A673 (cell line): ENCODE data around the gene C2orf81. TPM values are rescaled to one million over a fixed set of nuclear protein-coding genes. Genes with fewer than 3 reads are reported as not detected.

Experiments
- BruUV-seq: library from RNA; stranded (reverse); fragments of 400-500 nt; replicated peaks from 2 replicates; lab custom pipeline; 2021; lab: Mats Ljungman, UMichigan
- CTCF ChIA-PET: fragments of 300-600 bp; sonication (Branson Sonifier 250); formaldehyde crosslinking; loops from one replicate; lab custom pipeline; 2022; ENCODE audit warnings: antibody characterized with exemption; lab: Charles Lee
- POLR2A ChIA-PET: fragments of 300-600 bp; sonication (Branson Sonifier 250); formaldehyde crosslinking; loops from one replicate; lab custom pipeline; 2022; ENCODE audit warnings: antibody characterized with exemption; ENCODE audit not compliant: low non-redundant PET; lab: Charles Lee
- DNase-seq: peaks from one replicate; pipeline ENCODE4 v3.0.0-alpha.2; 2015; ENCODE audit warnings: low spot score
- H3K27ac ChIP-seq: fragments of 200-600 bp; sonication (generic); 2 replicates; pipeline ENCODE4 v1.5.1; 2016; ENCODE audit warnings: mixed run types, low read depth, mild to moderate bottlenecking, mixed read lengths, antibody characterized with exemption, low read length; ENCODE audit not compliant: poor library complexity, severe bottlenecking
- H3K27me3 ChIP-seq: fragments of 200-600 bp; sonication (generic); replicated peaks from 2 replicates; pipeline ENCODE4 v1.6.1; 2017; ENCODE audit warnings: mixed run types, low read depth, mild to moderate bottlenecking, mixed read lengths, antibody characterized with exemption, low read length; ENCODE audit not compliant: insufficient read depth, poor library complexity
- H3K36me3 ChIP-seq: fragments of 200-600 bp; sonication (generic); 2 replicates; pipeline ENCODE4 v1.6.1; 2016; ENCODE audit warnings: mixed run types, mild to moderate bottlenecking, mixed read lengths, antibody characterized with exemption, low read length; ENCODE audit not compliant: insufficient read depth, poor library complexity, severe bottlenecking
- H3K4me1 ChIP-seq: fragments of 200-600 bp; sonication (generic); 2 replicates; pipeline ENCODE4 v1.6.1; 2017; ENCODE audit warnings: mixed run types, mild to moderate bottlenecking, mixed read lengths, antibody characterized with exemption, low read length; ENCODE audit not compliant: insufficient read depth, poor library complexity, severe bottlenecking
- H3K4me3 ChIP-seq: fragments of 200-600 bp; sonication (generic); 2 replicates; pipeline ENCODE4 v1.5.1; 2016; ENCODE audit warnings: low read depth, mixed run types, mild to moderate bottlenecking, mixed read lengths, low read length; ENCODE audit not compliant: poor library complexity, severe bottlenecking
- H3K9me3 ChIP-seq: fragments of 200-600 bp; sonication (generic); 2 replicates; pipeline ENCODE4 v1.6.1; 2016; ENCODE audit warnings: mixed run types, low read depth, mild to moderate bottlenecking, mixed read lengths, antibody characterized with exemption, low read length; ENCODE audit not compliant: poor library complexity, severe bottlenecking
- EZH2 ChIP-seq: fragments of 200-600 bp; sonication (generic); IDR thresholded peaks from 2 replicates; pipeline ENCODE4 v1.6.1; 2017; ENCODE audit warnings: borderline replicate concordance, low read depth, mild to moderate bottlenecking, mixed read lengths, antibody characterized with exemption, low read length; ENCODE audit not compliant: poor library complexity, severe bottlenecking
- intact Hi-C: fragments of 100-400 bp; cut with micrococcal nuclease; formaldehyde crosslinking; loops from one replicate; pipeline ENCODE4 v1.10.0; 2022; ENCODE audit not compliant: unreplicated experiment
- total RNA-seq: library from RNA; stranded (reverse); gene quantifications from 2 replicates; pipeline ENCODE4 v1.2.3, GENCODE V29; 2021
- TF ChIP-seq, protein P1 (sequence below): fragments of 300-800, 200-600 bp; sonication (generic); conservative IDR thresholded peaks from 2 replicates; pipeline ENCODE4 v1.5.1; 2017; ENCODE audit warnings: low read depth, mild to moderate bottlenecking, antibody characterized with exemption, low read length, moderate library complexity, mixed read lengths

C2orf81 gene
- total RNA-seq, 1 experiment from 2014 or later, result 1.9 TPM

DNA sequence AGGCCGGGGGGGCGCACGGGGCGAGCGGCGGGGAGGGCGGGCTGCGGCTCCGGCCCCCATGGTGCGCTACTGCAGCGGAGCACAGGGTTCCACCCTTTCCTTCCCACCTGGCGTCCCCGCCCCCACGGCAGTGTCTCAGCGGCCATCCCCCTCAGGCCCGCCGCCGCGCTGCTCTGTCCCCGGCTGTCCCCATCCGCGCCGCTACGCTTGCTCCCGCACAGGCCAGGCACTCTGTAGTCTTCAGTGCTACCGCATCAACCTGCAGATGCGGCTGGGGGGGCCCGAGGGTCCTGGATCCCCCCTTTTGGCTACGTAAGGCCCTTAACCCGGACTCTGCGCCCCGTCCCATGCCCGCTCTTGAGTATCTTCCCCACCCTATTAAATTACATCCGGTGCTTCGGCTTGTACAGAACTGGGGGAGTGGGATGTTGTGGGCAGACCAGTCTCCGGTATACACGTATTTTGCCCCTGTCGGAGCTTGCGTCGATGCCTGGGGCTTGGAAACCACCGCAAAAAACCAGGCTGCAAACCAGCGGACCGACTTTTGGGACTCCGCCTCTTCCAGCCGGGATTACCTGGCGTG, 36.2 kb upstream of the C2orf81 start:
- BruUV-seq, result no TSS peak
- intact Hi-C loops, result no loop called here
- POLR2A ChIA-PET, result interaction anchor here (0.6 kb wide), 2 partner anchors 17 to 106 kb away, joined by 4 to 12 read pairs; no protein-coding TSS in a partner anchor
- H3K4me3 ChIP-seq, result peak overlapping the region; percentile 92
- H3K9me3 ChIP-seq, result no peaks in the 10 kb centered on the region
- TF ChIP-seq, protein P1, sequence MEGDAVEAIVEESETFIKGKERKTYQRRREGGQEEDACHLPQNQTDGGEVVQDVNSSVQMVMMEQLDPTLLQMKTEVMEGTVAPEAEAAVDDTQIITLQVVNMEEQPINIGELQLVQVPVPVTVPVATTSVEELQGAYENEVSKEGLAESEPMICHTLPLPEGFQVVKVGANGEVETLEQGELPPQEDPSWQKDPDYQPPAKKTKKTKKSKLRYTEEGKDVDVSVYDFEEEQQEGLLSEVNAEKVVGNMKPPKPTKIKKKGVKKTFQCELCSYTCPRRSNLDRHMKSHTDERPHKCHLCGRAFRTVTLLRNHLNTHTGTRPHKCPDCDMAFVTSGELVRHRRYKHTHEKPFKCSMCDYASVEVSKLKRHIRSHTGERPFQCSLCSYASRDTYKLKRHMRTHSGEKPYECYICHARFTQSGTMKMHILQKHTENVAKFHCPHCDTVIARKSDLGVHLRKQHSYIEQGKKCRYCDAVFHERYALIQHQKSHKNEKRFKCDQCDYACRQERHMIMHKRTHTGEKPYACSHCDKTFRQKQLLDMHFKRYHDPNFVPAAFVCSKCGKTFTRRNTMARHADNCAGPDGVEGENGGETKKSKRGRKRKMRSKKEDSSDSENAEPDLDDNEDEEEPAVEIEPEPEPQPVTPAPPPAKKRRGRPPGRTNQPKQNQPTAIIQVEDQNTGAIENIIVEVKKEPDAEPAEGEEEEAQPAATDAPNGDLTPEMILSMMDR, result no peak
- TF ChIP-seq EZH2, result no peak
- CTCF ChIA-PET, result interaction anchor here (0.6 kb wide), 1 partner anchor 132 kb away, joined by 3 read pairs; no protein-coding TSS in a partner anchor
- DNase-seq, result peak; percentile 54
- H3K27me3 ChIP-seq, result no peaks in the 10 kb centered on the region
- H3K36me3 ChIP-seq, result peaks cover 11% of the 10 kb centered on the region
- H3K27ac ChIP-seq, result peak overlapping the region; percentile 92
- peaks cover 16% of the 10 kb centered on the region for H3K4me1 ChIP-seq

- H3K27me3 ChIP-seq, result no peaks in the 10 kb centered on the region
- peaks cover 6% of the 10 kb centered on the region for H3K36me3 ChIP-seq
- CTCF ChIA-PET, result no interaction called here
- peaks cover 16% of the 10 kb centered on the region for H3K4me1 ChIP-seq
- peak; percentile 52 for DNase-seq
- BruUV-seq, result no TSS peak
- TF ChIP-seq, protein P1, result no peak
- no peak for TF ChIP-seq EZH2
- no peaks in the 10 kb centered on the region for H3K9me3 ChIP-seq
- H3K4me3 ChIP-seq, result peak overlapping the region; percentile 92
- POLR2A ChIA-PET, result no interaction called here
- peak overlapping the region; percentile 92 for H3K27ac ChIP-seq
- intact Hi-C loops, result no loop called here
Observed at GRCh38 chr2:74457129-74457548, 35.7 kb upstream of the C2orf81 start.

DNA sequence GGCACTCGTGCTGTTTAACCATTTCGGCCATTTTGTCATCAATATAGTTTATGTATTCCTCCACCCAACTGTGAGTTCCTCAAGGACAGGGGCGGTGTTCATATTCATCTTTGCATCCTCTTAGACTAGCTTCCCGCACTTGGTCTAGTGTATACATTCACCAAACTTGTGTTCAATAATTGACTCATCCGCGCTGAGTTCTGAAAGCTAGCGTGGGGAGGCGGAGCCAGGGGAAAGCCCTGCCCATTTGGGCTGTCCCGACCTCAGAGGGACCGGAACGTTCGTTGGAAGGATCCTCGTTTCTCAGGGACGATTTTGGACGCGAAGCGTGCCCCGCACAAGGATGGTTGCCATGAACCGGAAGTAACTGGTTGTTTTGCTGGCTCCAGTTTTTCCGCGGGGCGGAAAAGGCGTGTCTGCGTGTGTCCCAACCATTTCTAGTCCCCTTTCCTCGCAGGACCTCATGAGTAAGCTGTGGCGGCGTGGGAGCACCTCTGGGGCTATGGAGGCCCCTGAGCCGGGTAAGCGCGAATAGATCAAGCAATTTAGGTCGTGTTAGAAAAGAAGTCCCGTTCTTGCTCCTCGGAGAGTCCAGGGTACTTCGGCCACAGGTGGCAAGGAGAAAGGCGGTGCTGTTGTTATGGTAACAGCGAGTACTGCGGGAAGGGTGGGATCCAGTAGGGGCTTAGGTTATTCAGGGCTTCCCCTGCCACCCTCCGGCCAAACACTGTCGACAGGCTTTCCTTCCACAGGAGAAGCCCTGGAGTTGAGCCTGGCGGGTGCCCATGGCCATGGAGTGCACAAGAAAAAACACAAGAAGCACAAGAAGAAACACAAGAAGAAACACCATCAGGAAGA, 33.5 kb upstream of the C2orf81 start, which contains the start of gene INO80B:
Gene INO80B, plus strand, starts transcription at position 434 of the 858 bp plus-strand sequence. Its CDS starts 30 bp downstream, at position 464.
- Histone ChIP-seq H3K27me3 (no peaks in the 10 kb centered on the region), H3K4me1 (peaks cover 16% of the 10 kb centered on the region), H3K36me3 (no peaks in the 10 kb centered on the region), H3K27ac (peak within 1 kb of the TSS; percentile 20), H3K9me3 (no peaks in the 10 kb centered on the region), H3K4me3 (peak within 1 kb of the TSS; percentile 66)
- TF ChIP-seq, protein P1, result no peak
- DNase-seq, result peak; percentile 98
- ChIA-PET CTCF (interaction anchor here (1.3 kb wide), 1 partner anchor 28 kb away, joined by 5 read pairs; the partner anchor contains the start of genes CCDC142 and TTC31), POLR2A (interaction anchor here (0.8 kb wide), 1 partner anchor 15 kb away, joined by 4 read pairs; no protein-coding TSS in a partner anchor)
- TSS peak; percentile 21 for BruUV-seq
- intact Hi-C loops, result loop anchor here (1.0 kb wide), 1 partner anchor 28 kb away; the partner anchor contains the start of gene TTC31
